NCI-H774 (cell line): ENCODE data around the gene DAZAP1.

Source experiments
- DNase-seq: peaks from one replicate; lab custom pipeline; 2025; lab: John Stamatoyannopoulos, UW

DAZAP1 gene

DNA sequence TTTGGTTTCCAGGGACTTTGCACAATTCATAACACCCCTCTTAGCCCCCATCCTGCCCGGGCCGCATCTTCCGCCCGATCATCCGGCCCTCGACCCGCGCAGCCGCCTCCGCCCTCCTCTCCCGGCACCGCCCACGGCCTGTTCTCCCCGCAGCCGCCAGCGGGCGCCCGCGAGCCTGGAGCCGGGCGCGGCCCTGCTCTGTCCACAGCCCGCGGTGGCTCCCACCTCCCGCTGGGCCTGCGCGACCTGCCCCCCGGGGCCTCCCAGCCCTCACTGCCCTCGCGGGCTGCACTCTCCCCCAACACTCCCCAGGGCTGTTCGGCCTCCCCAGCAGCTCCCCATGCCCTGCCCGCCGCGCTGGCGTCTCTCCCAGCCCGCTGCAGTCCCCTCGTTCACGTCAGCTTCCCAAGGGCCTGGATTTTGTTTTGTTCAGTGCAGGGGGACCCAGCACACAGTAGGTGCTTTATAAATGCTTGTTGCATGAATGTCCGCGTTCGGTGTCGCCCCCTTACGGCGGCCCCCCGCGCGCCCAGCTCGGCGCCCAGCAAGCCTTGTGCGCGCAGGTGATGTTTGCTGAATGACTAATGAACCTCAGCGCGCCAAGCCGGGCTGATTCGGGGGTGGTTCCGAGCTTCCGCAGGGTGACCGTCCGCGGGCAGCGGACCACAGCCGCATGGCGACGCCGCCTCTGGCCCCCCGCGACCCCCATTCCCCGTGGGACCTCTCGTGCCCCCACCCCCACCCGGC is 38.0 kb downstream of the DAZAP1 start:
- DNase-seq = peak; percentile 48

DNA sequence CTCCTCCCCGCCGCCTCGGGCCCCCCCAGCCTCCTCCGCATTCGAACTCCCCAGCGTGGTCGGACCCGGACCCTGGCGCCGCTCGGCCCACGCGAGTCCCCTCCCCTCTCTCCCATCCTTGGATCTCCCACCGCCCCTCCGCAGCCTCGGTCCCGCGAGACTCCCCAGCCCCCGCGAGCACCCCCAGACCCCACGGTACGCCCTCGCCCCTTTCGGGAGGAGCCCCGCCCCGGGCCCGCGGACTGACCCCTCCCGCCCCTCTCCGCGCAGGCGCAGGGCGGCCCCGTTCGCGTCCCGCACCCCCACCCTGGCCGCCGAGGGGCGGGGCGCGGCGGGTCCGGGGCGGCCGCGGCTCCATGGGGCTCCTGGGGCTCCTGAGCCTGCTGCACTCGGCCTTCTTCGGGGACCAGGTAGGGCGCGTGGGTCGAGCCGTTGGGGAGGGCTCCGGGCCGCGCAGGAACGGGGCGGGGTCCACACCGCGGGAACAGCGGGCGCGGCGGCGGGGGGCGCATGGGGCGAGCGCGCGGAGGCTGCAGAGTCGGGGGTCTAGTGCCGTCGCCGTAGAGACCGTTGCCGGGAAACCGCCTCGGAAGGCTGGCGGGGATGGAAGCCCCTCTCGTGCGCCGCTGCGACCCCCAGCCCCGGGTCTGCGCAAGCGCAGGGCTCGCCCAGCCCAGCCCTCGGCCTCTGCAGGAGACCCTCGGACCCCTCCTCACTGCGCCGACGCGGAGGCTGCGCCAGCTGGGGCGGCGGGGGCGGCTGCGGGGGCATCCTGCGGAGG is 38.7 kb downstream of the DAZAP1 start:
- peak; percentile 42 for DNase-seq

DNA sequence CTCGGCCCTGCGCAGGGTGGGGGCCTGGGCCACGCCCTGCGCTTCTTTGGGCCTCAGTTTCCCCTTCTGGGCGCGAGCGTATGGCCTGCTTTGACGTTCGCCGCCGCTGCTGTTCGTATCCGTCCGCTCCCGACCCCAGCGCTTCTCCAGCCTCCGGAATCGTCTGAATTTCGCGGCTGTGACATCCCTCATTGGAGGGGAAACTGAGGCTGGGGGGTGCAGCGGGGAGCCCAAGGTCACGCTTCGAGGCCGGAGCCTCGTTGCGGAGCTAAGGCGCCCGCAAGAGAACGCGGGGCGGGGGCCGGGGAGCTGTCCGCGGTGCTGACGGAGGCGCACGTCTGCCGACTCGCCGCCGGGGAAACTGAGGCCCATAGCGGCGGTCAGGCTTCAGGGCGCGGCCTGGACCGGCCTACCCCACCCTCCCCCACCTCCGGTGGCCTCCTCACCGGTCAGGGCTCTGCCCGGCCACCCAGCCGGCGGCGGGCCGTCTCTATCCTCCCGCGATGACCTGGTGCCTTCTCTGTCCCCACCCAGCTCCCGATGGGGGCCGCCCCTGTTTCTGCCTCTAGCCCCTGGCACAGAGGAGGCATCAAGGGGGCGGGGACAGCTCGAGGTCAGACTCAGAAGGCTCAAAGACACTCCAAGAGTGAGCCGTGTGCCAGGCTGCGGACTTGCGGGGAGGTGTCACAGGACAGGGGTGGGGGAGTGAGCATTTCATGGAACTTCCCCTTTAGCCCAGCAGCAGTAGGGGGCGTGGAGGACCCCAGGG is 39.5 kb downstream of the DAZAP1 start:
- no peak for DNase-seq

DNA sequence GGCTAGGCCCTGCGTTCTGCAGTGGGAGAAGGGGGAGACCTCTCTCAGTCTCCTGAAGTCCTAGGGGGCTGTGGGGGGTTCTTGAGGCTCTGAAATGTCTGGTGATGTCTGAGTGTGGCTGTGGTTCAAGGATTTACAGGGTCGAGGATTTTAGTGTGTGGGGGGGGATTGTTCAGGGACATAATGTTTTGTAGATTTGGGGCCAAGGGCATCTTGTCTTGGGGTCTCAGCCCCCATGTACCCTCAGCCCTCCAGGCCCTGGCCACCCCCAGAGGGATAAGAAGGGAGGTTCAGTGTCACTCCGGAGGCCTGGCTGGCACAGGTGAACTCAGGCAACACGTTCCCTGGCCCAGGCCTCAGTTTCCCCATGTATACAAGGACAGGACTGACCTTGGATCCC is 40.1 kb downstream of the DAZAP1 start:
- no peak for DNase-seq

DNA sequence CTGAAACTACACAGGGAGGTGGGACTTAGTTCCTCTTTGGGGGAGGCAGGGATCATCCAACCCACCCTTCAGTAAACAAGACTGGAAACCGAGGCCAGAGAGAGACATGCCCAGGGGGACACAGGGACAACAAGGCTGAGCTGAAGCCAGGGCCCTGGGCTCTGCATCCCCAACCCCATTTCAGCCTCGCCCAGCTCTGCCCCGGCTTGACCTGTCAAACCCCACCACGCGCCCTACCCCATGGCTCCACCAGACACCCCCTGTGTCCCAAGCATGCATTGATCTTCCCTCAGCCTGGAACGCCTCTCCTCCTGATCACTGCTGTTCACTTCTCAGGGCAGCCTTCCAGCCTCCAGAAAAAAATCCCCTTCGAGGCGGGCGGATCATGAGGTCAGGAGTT is 40.6 kb downstream of the DAZAP1 start:
- DNase-seq = no peak

DNA sequence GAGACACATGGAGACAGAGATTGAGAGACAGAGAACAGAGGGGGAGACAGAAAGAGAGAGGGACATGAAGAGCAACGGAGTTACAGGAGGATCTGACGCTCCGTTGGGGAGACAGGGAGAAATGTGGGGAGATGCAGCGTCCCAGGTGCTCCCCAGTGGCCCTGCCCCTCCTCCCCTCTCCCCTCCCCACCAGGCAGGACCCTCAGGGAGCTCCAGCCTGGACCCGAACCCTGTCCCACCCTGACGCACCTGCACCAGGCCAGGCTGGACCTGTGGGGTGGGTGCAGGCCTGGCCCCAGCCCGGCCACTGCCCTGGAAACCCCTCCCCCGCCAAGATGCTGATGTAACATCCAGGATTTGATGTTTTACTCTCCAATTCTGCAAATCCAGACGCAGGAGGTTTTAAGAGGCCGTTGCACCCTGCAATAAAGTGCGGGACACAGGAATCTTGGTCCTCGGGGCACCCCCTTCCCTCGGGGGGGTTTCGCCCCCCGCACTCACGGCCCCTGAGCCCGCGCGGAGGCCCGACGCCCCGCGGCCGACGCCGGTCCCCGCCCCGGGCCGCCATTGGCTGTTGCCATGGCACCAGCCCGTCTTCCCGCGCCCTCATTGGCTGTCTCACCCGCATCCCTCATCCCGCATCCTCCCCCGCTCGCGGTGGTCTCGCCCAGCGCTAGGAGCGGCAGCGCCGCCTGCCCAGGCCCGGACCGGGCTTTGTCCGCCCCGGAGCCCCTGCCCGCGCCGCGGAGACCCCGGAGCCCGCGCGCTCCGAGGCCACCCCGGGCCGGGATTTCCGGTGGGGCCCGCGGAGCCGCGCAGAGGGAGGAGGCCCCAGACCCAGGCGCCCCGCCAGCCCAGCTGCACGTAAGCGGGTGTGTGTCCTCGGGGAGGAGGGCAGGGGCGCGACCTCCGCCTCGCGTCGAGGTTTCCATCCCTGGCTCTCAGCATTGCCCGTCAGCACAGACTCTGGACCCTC is 42.4 kb downstream of the DAZAP1 start, which contains the start of gene APC2:
Gene APC2 (plus strand): TSS at position 655 of the 976 bp plus-strand sequence. CDS start 2,881 bp downstream, outside the sequence.
- peak; percentile 1 for DNase-seq

DNA sequence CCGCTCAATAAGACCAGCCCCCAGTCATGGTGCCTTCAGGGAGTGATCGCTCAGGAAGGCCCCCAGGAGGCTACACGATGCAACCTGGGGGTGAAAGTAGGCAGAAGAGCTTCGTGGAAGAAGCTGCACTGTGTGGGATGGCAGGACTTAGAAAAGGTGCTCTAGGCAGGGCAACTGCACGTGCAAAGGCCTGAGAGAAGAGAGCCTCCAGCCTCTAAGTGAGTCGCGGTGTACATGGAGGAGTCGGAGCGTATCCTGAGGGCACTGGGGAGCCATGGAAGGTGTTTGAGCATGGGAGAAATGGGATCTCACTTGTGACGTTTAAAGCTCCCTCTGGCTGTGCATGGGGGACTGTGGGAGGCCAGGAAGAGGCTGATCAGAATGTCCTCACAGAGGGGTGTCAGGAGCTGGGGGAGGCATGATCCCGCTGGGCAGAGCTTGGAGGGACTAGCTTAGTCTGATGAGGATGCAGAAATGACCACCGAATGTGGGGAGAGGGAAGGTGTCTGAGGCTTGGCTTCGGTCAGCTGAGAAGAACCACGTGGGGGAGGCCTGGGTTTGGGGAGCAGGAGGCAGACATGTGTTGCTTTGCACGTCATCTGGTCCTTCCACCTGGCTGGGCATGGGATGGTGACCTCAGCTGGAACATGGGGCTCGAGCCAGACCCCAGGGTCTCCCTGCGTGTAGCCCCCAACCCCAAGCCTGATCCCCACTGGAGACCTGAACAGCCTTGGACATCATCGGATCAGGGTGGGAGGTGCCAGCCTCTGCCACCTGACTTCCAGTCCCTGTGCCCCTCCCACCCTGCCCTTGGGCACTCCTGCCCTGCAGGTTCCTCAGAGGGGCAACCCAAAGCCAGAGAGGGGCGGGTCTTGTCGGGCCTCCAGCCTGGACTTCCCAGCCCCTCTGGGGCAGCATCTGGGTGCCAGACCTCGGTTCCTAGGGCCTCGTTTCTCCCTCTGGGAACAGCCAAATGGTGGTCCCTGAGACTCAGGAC is 43.6 kb downstream of the DAZAP1 start:
- DNase-seq = no peak

DNA sequence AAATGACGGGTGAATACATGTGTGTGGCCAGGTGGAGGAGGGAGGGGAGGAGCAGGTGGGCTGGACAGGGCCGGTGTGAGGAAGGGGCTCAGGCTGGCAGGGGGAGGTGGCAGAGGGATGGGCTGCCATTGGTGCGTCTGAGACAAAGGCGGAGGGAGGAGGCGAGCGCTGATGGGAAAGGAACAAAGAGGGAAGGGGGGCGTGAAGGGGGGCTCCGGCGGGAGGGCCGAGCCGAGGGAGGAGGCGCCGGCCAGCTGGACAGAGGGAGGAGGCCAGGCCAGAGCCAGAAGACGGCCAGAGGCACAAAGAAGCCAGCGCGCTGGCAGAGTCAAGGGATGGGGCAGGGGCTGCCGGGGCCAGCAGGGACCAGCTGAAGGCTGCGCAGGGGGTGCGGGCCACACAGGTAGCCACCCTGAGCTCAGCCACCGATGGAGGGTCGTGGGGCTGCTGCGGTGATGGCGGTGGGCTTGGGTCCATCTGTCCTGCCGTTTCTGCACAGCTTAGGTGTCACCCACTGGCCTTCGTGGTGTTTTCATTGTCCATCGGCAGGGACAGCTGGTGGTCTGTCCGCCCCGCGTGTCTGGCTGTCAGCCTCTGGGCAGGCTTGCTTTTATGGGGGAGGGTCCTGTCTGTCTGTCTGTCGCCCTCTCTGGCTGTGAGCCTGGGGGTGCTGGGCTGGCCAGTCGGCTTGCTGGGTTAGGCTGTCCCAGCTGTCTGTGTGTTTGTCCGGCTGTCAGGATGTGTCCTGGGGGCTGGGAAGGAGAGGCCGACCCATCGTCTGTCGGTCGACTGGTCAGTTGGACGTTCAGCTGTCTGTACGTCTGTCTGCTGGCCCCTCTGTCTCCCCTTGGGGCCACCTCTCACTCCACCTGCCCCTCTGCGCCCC is 44.8 kb downstream of the DAZAP1 start:
- DNase-seq = no peak

DNA sequence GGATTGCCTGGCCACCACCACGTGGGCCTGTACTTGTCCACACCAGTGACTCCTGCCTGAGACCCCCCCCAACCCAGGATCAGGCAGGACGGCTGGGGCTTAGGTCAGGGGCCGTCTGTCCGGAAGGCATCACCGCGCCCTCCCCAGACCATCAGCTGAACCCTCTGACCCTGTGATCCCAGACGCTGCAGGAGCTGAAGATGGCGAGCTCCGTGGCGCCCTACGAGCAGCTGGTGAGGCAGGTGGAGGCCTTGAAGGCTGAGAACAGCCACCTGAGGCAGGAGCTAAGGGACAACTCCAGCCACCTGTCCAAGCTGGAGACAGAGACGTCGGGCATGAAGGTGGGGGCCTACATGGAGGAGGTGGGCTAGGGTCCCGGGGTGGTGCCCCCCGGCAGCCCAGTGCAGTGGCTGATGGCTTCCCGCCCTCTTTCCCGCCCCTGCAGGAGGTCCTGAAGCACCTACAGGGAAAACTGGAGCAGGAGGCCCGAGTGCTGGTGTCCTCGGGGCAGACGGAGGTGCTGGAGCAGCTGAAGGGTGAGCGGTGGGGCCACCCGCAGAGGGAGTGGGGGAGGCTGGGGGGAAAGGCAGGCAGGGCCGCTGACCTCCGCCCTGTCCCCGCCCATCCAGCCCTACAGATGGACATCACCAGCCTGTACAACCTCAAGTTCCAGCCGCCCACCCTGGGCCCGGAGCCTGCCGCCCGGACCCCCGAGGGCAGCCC is 45.6 kb downstream of the DAZAP1 start:
- no peak for DNase-seq

DNA sequence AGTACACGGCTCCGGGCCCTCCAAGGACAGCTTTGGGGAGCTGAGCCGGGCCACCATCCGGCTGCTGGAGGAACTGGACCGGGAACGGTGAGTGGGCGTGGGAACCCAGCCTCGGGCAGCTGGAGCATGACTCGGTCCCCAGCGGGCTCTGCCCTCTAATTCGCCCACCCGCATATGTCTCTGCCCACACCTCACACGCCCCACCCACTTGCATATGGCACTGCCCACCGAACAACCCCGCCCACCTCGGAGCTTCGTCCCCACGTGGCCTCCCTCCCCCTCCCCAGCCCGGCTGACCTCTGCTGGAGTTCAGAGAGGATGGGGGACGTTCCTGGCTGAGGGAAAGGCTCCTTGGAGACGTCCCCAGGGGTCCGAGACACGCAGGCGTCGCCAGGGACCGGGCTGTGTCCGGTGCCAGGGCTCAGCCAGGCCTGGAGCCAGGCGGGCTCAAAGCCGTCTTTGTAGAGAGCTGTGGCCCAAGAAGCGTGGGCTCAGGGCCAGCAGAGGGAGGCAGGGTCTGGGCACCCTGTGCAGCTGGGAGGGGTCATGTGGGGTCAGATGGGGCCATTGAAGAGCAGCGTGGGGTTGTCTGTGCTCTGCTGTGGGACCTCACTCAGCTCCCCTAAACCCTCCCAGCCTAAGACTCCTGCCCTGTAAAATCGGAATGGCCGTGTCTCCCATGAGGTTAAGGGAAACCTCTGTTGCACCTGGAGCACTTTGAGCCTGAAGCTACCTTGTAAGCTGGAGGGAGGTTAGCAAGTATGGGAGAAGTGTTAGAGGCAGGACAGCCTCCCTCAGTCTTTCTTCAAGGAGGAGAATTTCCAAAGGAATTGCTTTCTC is 46.4 kb downstream of the DAZAP1 start:
- peak; percentile 9 for DNase-seq

DNA sequence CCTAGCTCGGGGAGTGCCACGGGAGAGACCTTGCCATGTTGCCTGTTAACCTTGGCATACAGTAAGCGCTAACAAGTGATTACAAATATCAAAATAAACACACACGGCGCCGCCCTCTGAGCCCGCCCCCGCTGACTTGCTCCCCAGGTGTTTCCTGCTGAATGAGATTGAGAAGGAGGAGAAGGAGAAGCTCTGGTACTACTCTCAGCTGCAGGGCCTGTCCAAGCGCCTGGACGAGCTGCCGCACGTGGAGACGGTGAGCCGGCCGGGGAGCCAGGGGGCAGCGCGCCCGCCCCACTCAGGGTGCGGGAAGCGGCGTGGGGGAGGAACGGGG is 47.6 kb downstream of the DAZAP1 start:
- no peak for DNase-seq

DNA sequence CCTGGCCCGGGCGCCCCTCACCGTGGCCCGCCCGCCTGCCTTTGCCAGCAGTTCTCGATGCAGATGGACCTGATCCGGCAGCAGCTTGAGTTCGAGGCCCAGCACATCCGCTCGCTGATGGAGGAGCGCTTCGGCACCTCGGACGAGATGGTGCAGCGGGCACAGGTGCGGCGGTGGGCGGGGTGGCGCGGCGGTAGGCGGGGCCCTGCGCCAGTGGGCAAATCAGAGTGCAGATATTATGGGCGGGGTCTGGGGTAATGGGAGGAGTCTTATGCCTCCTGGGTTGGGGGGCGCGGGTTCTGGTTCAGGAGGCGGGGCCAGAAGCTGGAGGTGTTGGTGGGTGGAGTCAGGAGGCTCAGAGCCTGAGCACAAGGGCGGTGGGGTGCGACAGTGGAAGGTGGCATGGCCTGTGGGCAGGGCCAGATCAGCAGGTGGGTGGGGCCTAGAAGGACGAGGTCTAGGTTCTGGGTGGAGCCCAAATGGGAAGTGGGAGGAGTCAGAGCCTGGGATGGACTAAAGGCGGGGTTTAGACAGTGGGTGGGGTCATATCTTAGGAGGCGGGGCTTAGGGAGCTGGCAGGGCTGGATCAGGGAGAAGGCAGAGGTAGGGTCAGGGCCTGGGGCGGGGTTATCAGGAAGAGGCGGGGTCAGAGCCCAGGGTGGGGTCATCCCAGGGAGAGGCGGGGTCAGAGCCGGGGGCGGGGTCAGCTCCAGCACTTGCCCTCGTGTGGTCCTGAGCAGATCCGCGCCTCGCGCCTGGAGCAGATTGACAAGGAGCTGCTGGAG is 48.1 kb downstream of the DAZAP1 start:
- DNase-seq = peak; percentile 95

DNA sequence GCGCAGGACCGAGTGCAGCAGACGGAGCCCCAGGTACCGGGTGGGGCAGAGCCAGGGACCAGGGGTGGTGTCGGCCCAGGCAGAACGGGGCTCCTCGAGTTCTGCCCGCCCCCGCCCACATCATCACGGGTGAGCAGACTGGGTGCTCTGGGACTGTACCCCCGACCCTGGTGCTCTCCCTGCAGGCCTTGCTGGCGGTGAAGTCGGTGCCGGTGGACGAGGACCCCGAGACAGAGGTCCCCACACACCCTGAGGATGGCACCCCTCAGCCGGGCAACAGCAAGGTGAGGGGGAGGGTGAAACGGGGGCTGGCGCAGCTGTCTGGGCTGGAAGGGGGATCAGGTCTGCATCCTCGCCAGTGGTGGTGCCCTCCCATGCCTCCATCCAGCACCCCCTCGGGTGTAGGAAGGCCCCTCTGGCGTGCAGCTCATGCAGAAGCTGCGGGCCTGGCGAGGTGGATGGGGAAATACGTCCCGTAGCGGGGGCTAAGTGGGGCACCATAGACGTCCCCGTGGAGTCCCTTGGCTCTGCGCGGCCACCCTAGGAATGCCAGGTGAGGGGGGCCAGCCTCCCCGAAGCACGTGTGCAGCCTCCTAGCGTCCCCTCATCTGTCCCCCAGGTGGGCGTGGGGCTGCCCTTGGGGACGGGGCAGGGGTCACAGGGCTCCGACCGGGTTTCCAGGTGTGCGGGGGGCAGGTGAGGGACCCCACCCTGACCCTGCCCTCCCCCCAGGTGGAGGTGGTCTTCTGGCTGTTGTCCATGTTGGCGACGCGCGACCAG is 48.9 kb downstream of the DAZAP1 start:
- no peak for DNase-seq

DNA sequence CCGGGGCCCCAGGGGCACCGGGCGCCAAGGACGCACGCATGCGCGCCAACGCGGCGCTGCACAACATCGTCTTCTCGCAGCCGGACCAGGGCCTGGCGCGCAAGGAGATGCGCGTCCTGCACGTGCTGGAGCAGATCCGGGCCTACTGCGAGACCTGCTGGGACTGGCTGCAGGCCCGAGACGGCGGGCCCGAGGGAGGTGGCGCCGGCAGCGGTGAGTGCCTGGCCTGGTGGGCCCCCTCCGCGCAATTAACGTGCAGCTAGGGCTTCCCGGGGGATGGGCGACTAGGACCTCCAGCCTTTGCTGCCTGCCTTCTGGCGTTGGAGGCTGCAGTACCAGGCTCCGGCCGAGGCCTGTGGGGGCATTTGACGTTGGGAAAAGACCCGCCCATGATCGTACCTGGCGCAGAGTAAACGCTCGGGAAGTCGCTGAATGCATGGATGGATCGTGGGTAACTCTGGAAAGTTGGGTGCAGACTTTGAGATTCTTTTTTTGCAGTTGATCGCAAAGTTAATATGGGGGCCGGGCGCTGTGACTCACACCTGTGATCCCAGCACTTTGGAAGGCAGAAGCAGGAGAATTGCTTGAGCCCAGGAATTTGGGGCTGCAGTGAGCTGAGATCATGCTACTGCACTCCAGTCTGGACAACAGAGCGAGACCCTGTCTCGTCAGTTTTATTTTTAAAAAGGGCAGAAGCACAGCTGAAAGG is 49.8 kb downstream of the DAZAP1 start:
- DNase-seq = no peak

DNA sequence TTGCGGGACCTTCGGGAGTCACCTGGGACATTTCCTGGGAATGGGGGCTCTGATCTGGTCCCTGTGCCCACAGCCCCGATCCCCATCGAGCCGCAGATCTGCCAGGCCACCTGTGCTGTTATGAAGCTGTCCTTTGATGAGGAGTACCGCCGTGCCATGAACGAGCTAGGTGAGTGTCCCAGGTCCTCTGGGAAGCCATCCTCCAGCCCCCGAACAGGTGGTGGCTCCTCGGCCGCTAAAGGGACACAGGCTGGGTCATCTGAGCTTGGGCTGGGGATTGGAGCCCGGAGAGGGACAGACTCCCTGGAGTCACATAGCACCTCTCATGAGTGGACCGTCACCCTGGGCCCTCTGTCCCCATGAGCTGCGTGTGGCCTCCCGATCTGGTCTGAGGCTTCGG is 50.5 kb downstream of the DAZAP1 start:
- DNase-seq = no peak
